Calu3 (cell line): Measurements from ENCODE around the gene RPAIN. TPM values are rescaled to one million over a fixed set of nuclear protein-coding genes. Genes with fewer than 3 reads are reported as not detected.

ENCODE experiments used
- BruUV-seq: library from RNA; stranded (reverse); fragments of 400-500 nt; replicated peaks from 2 replicates; lab custom pipeline; 2021; lab: Mats Ljungman, UMichigan
- CTCF ChIA-PET: fragments of 300-600 bp; sonication (Branson Sonifier 250); formaldehyde crosslinking; loops from one replicate; lab custom pipeline; 2022; ENCODE audit warnings: antibody characterized with exemption; lab: Charles Lee
- DNase-seq: peaks from one replicate; pipeline ENCODE4 v3.0.0; 2022
- H3K27ac Mint-ChIP-seq: one replicate; pipeline ENCODE4 v1.8.0; 2022; ENCODE audit warnings: mixed read lengths; ENCODE audit not compliant: unreplicated experiment
- H3K27me3 Mint-ChIP-seq: one replicate; pipeline ENCODE4 v1.8.0; 2022; ENCODE audit warnings: mixed read lengths; ENCODE audit not compliant: unreplicated experiment
- H3K36me3 Mint-ChIP-seq: one replicate; pipeline ENCODE4 v1.8.0; 2022; ENCODE audit warnings: mild to moderate bottlenecking, moderate library complexity, mixed read lengths; ENCODE audit not compliant: insufficient read depth, unreplicated experiment
- H3K4me1 Mint-ChIP-seq: one replicate; pipeline ENCODE4 v1.8.0; 2022; ENCODE audit warnings: mild to moderate bottlenecking, low read depth, mixed read lengths; ENCODE audit not compliant: unreplicated experiment
- H3K4me3 Mint-ChIP-seq: one replicate; pipeline ENCODE4 v1.8.0; 2022; ENCODE audit warnings: mild to moderate bottlenecking, low read depth, moderate library complexity, mixed read lengths; ENCODE audit not compliant: unreplicated experiment
- H3K9me3 Mint-ChIP-seq: one replicate; pipeline ENCODE4 v1.8.0; 2022; ENCODE audit warnings: low read depth, mixed read lengths; ENCODE audit not compliant: unreplicated experiment
- CTCF ChIP-seq: fragments of 200-600 bp; IDR thresholded peaks from one replicate; pipeline ENCODE4 v1.8.0; 2022; ENCODE audit warnings: antibody characterized with exemption; ENCODE audit not compliant: unreplicated experiment
- intact Hi-C: fragments of 100-400 bp; cut with micrococcal nuclease; formaldehyde crosslinking; loops from one replicate; pipeline ENCODE4 v1.10.0; 2022; ENCODE audit not compliant: unreplicated experiment
- total RNA-seq: library from RNA; stranded (reverse); gene quantifications from 2 replicates; pipeline ENCODE4 v1.2.3, GENCODE V29; 2022

Gene RPAIN
- total RNA-seq, 1 experiment from 2014 or later: 42.0 TPM

- no TSS peak for BruUV-seq
- no peaks in the 10 kb centered on the region for H3K9me3 Mint-ChIP-seq
- H3K4me3 Mint-ChIP-seq: peak overlapping the region; percentile 86
- H3K36me3 Mint-ChIP-seq: peaks cover 28% of the 10 kb centered on the region
- peaks cover 32% of the 10 kb centered on the region for H3K4me1 Mint-ChIP-seq
- DNase-seq: no peak
- H3K27me3 Mint-ChIP-seq: no peaks in the 10 kb centered on the region
- peak overlapping the region; percentile 63 for H3K27ac Mint-ChIP-seq
- intact Hi-C loops: no loop called here
- CTCF ChIA-PET: no interaction called here
- TF ChIP-seq CTCF: no peak
These were observed 47.4 kb downstream of the RPAIN start for GRCh38 chr17:5467416-5467815.

GRCh38 chr17:5468075-5468473 is 48.1 kb downstream of the RPAIN start:
- Mint-ChIP-seq H3K36me3 (peaks cover 28% of the 10 kb centered on the region), H3K9me3 (no peaks in the 10 kb centered on the region), H3K27ac (peak overlapping the region; percentile 63), H3K4me3 (peak overlapping the region; percentile 86), H3K27me3 (no peaks in the 10 kb centered on the region), H3K4me1 (peaks cover 32% of the 10 kb centered on the region)
- no peak for DNase-seq
- intact Hi-C loops: no loop called here
- BruUV-seq: no TSS peak
- CTCF ChIA-PET: no interaction called here
- no peak for TF ChIP-seq CTCF

- TF ChIP-seq CTCF: no peak
- intact Hi-C loops: no loop called here
- no peak overlapping the region for H3K27ac Mint-ChIP-seq
- no peak for DNase-seq
- H3K4me1 Mint-ChIP-seq: peaks cover 7% of the 10 kb centered on the region
- no peak overlapping the region for H3K4me3 Mint-ChIP-seq
- H3K27me3 Mint-ChIP-seq: no peaks in the 10 kb centered on the region
- no TSS peak for BruUV-seq
- H3K36me3 Mint-ChIP-seq: peaks cover 39% of the 10 kb centered on the region
- CTCF ChIA-PET: no interaction called here
- no peaks in the 10 kb centered on the region for H3K9me3 Mint-ChIP-seq
These were observed 52.5 kb downstream of the RPAIN start for GRCh38 chr17:5472511-5472910.

- no TSS peak for BruUV-seq
- no peak overlapping the region for H3K27ac Mint-ChIP-seq
- no peaks in the 10 kb centered on the region for H3K9me3 Mint-ChIP-seq
These were observed 53.9 kb downstream of the RPAIN start for GRCh38 chr17:5473906-5474305.

More at GRCh38 chr17:5473906-5474305, 53.9 kb downstream of the RPAIN start:
- Mint-ChIP-seq H3K36me3 (peaks cover 25% of the 10 kb centered on the region), H3K27me3 (no peaks in the 10 kb centered on the region), H3K4me3 (no peak overlapping the region), H3K4me1 (no peaks in the 10 kb centered on the region)
- intact Hi-C loops: no loop called here
- CTCF ChIA-PET: no interaction called here
- no peak for TF ChIP-seq CTCF
- DNase-seq: no peak
